Medulla oblongata (tissue), 1 donor: ENCODE data around the gene SH2D3A.

Experiments used
- DNase-seq: peaks from one replicate; pipeline ENCODE4 v3.0.0-alpha.2; 2015; ENCODE audit errors: extremely low spot score

Gene SH2D3A

DNA sequence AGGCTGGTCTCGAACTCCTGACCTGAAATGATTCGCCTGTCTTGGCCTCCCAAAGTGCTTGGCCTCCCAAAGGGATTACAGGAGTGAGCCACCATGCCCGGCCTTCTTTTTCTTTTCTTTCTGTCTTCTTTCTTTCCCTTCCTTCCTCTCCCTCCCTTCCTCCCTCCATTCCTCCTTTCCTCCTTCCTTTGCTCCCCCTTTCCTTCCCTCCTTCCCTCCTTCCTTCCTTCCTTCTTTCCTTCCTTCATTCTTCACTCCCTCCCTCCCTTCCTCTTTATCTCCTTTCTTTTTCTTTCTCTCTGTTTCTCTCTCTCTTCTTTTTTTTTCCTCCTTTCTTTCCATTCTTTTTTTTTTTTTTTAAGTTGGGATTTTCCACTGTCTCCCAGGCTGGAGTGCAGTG, 58.9 kb downstream of the SH2D3A start:
- DNase-seq: no peak

DNA sequence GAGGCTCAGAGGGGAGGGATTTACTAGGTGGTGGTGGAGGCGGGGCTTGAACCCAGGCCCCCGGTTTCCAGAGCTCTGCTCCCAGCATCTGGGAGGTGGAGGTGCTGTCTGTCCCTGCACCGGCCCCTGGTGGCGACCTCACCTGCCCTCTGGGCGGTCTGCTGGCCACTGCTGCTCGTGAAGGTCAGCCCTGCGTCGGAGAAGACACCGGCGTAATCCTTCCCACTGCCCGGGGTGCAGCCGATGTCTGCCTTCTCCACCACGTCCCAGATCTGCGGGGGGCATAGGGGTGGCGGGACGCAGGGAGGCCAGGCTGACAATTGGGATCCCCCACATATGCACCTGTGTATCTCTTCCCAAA, 59.6 kb downstream of the SH2D3A start:
- DNase-seq: no peak

DNA sequence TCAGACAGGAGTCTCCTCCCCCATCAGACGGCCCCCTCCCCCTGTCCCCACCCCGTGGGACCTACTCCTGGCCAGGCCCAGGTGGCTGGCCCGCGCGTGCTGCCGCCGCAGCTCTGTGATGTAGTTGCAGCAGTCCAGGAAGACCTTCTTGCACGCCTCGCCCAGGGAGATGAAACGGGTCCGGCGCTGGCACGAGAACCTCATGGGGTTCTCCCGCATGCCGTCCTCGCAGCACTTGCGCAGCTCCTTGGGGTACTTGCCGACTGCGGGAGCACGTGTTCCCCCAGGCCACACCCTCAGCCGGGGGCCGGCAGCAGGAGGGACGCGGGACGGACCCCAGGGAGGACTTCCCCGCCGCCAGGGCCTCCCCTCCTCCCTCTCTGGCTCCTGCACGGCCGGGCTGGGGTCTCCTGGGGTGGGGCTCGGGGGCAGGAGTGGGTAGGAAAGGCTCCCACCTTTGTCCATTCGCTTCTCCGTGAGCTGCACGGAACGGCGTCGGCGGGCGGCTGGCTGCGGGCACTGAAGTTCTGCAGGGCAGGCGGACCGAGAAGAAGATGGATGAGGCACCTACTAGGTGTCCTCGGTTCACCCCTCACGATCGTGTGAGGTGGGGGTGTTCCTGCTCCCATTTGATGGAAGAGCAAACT, 60.1 kb downstream of the SH2D3A start:
- no peak for DNase-seq

DNA sequence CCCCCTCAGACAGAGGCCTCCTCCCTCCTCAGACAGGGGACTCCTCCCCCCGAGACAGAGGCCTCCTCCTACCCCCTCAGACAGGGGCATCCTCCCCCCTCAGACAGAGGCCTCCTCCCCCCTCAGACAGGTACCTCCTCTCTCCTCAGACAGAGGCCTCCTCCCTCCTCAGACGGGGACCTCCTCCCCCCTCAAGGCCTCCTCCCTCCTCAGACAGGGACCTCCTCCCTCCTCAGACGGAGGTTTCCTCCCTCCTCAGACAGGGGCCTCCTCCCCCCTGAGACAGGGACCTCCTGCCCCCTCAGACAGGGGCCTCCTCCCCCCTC, 60.6 kb downstream of the SH2D3A start:
- no peak for DNase-seq

DNA sequence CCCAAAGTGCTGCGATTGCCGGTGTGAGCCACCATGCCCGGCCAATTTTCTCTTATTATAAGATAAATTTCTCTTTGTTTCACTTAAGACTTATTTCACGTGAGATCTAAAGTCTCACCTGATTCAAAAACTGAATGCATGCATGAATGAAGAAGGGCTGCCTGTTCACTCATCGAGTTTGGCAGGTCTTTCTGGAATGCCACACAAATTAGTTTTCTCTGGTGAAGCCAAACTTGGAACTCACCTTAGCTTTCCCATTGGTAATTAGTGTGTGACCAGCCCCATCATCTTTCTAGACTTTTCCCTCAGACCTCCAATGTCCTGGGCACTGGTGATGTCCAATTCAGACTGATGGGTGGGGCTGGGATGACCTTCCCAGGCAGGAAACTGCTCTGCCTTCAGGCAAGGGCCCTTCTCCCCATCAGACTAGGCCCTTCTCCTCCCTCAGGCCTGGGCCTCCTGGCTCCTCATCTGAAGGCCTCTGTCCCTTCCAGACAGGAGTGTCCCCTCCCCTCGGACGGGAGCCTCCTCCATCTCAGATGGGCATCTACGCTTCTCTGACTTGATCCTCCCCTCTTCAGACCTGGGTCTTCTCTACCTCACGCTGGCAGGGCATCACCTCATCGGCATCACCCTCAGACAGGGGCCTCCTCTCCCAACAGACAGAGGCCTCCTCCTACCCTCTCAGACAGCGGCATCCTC, 61.2 kb downstream of the SH2D3A start:
- no peak for DNase-seq
